ENCODE measurements around the gene NPHP3.

DNA sequence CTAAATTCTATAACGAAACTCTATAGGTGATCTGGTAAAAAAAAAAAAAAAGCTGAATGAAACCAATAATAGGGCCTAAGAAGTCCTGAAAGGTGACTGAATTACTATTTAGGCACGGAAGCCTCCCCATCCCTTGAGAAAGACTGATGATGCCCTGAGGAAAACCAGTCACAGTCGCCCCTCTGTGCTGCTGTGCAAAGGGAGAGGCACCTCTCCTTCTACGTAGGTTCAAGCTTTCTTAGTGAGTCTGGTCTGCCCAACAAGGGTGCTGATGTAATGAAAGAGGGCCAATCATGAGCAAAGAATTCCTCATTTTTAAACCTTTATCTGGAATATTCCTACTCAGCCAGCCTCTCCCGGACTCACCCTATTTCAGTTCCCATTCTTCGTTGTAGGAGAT is 11.9 kb downstream of the NPHP3 start:
- TF ChIP-seq CTCF (IDR thresholded peaks at IDR 0.05; ENCODE audit: poor library complexity, severe bottlenecking): no peak
- TF ChIP-seq RAD21 (conservative IDR thresholded peaks at IDR 0.05): no peak
- TF ChIP-seq EZH2 (IDR thresholded peaks at IDR 0.05; ENCODE audit: borderline replicate concordance, insufficient read depth, low read length, poor library complexity, severe bottlenecking): no peak
- TF ChIP-seq EP300 (conservative IDR thresholded peaks at IDR 0.05; ENCODE audit: poor library complexity, severe bottlenecking): no peak
